OCI-M2 (cell line): Measurements from ENCODE around the gene CENPM.

Source experiments
- DNase-seq: peaks from one replicate; lab custom pipeline; 2025; ENCODE audit not compliant: unreplicated experiment; lab: John Stamatoyannopoulos, UW

The CENPM gene

GRCh38 chr22:41933411-41934177, 13.4 kb downstream of the CENPM start:
- no peak for DNase-seq

GRCh38 chr22:41932353-41932752, 14.6 kb downstream of the CENPM start:
- DNase-seq: no peak

GRCh38 chr22:41931701-41932269, 15.2 kb downstream of the CENPM start:
- DNase-seq: no peak

GRCh38 chr22:41929418-41929810, 17.5 kb downstream of the CENPM start:
- no peak for DNase-seq

GRCh38 chr22:41928593-41929417, 18.1 kb downstream of the CENPM start:
- DNase-seq: no peak

GRCh38 chr22:41927813-41928212, 19.1 kb downstream of the CENPM start:
- DNase-seq: no peak

- DNase-seq: no peak
Measured at GRCh38 chr22:41925783-41926460, 21.0 kb downstream of the CENPM start.

GRCh38 chr22:41923595-41924276, 23.2 kb downstream of the CENPM start:
- DNase-seq: no peak

GRCh38 chr22:41922940-41923594, 23.9 kb downstream of the CENPM start:
- no peak for DNase-seq

GRCh38 chr22:41922328-41922727, 24.6 kb downstream of the CENPM start:
- no peak for DNase-seq

GRCh38 chr22:41920271-41920976, 26.5 kb downstream of the CENPM start:
- no peak for DNase-seq

GRCh38 chr22:41919357-41920224, 27.4 kb downstream of the CENPM start:
- DNase-seq: no peak

- no peak for DNase-seq
Measured at GRCh38 chr22:41917903-41918791, 28.8 kb downstream of the CENPM start.

GRCh38 chr22:41917375-41917902, 29.5 kb downstream of the CENPM start:
- DNase-seq: no peak

- no peak for DNase-seq
Measured at GRCh38 chr22:41916745-41917358, 30.1 kb downstream of the CENPM start.

- DNase-seq: no peak
Measured at GRCh38 chr22:41915786-41916493, 31.0 kb downstream of the CENPM start.
